Gastrocnemius medialis (tissue), 4 donors: ENCODE data around the gene TAOK3. TPM values are rescaled to one million over a fixed set of nuclear protein-coding genes. Genes with fewer than 3 reads are reported as not detected.

Experiments
- ATAC-seq, 2 donors: fragments of 150-250 bp; one replicate each; pipeline ENCODE4 v1.9.1; 2016
- DNase-seq, 2 donors: peaks; one replicate each; pipeline ENCODE4 v3.0.0-alpha.2; 2019
- H3K27ac ChIP-seq, 4 donors: fragments of 200-600 bp; sonication (generic); 1 replicate in 1 of 4; 2 replicates in 3 of 4; pipeline ENCODE4 v1.5.1; 2016 to 2018; ENCODE audit warnings: mild to moderate bottlenecking in 2 of 4, moderate library complexity in 1 of 4
- H3K27me3 ChIP-seq, 3 donors: fragments of 200-600 bp; sonication (generic) in 2 of 3; 1 replicate in 1 of 3; 2 replicates in 2 of 3; pipeline versions ENCODE4 v1.5.1 to v1.6.0; 2016 to 2019; ENCODE audit warnings: mild to moderate bottlenecking in 1 of 3, moderate library complexity in 1 of 3
- H3K36me3 ChIP-seq, 2 donors: fragments of 200-600 bp; sonication (generic) in 1 of 2; one replicate each; pipeline ENCODE4 v1.5.1; 2017 to 2018
- H3K4me1 ChIP-seq, 2 donors: fragments of 200-600 bp; sonication (generic) in 1 of 2; one replicate each; pipeline ENCODE4 v1.5.1; 2016 to 2017; ENCODE audit warnings: mild to moderate bottlenecking in 2 of 2
- H3K4me3 ChIP-seq, 4 donors: fragments of 200-600 bp; sonication (generic) in 3 of 4; 1 replicate in 1 of 4; 2 replicates in 3 of 4; pipeline ENCODE4 v1.5.1; 2016 to 2019; ENCODE audit warnings: mild to moderate bottlenecking in 2 of 4
- H3K9me3 ChIP-seq, 3 donors: fragments of 200-600 bp; sonication (generic) in 2 of 3; 1 replicate in 1 of 3; 2 replicates in 2 of 3; pipeline ENCODE4 v1.5.1; 2016 to 2019
- POLR2A ChIP-seq, 2 donors: fragments of 450-650 bp; IDR thresholded peaks; one replicate each; pipeline ENCODE4 v1.6.1; 2017; ENCODE audit warnings: antibody characterized with exemption in 2 of 2, mild to moderate bottlenecking in 2 of 2, moderate library complexity in 2 of 2
- in situ Hi-C, 4 donors: fragments of 200-750 bp; cut with MboI; loops; one replicate each; pipeline versions ENCODE4 v1.15.0 to v1.8.0; 2017; ENCODE audit warnings: low sequenced_read_pairs in 4 of 4
- intact Hi-C: fragments of 100-400 bp; cut with DNase I; formaldehyde crosslinking; loops from one replicate; pipeline ENCODE4 v1.15.1; 2023; ENCODE audit warnings: low total_unique reads
- total RNA-seq, 4 donors: library from RNA; depleted of rRNA; stranded (reverse); fragments of >200 nt; gene quantifications; one replicate each; pipeline versions ENCODE4 v1.1.0 to v1.2.3, GENCODE V29; 2016
- TF ChIP-seq, protein P1 (sequence below), 5 experiments: fragments of 450-650 bp in 3 of 5; fragments of 200-600 bp in 2 of 5; sonication (generic) in 2 of 5; IDR thresholded peaks in 4 of 5; conservative IDR thresholded peaks in 1 of 5; 1 replicate in 4 of 5; 2 replicates in 1 of 5; pipeline ENCODE4 v1.5.1; 2016 to 2019; ENCODE audit warnings: antibody characterized with exemption in 5 of 5, mild to moderate bottlenecking in 3 of 5, moderate library complexity in 3 of 5

TAOK3 gene
- 10 to 100 TPM; 13.5 to 24.5 (median 15.1) TPM for total RNA-seq

DNA sequence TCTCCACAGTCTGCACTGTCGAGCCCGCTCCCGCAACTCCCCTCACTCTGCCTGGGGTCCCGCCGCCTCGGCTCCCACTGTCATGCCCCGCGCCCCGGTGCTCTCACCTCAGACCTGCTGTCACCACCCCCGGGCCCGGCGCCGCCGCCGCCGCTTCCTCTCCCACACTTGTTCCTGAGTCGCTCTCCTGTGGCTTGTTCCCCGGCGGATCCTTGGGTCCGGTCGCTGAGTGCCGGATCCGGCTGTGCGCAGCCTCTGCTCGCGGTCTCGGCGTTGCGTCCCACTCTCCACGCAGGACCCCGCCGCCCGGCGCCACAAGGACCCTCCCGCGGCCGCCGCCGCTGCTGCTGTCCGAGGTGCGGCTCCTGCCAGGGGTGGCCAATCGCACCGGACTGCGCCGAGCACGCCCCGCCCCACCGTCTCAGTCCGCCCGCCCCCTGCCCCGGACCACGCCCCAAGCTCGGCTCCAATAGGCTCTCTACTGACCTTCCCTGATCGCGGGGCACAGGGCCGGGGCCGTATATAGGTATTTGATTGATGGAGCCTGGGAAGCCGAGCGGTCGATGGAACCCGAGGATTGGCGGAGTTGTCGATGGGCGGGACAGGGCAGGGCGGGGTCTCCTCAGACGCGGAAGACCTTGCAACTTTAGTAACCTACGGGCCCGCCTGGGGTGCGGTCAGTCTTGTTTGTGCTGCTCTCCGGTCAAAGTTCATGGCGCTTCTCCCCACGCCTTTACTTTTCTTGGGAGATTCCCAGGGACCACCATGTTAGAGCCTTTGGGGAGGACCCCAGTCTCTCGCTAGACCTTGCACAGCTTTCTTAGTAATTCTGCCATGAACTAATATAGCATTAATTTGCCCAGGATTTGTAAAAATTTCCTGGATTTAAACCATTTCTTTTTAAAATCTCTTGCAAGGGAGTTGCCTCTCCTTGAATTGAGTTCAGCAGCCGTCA is at the start of gene TAOK3:
TAOK3 (minus strand) TSS at position 367 of the 955 bp plus-strand sequence. CDS start 117,340 bp downstream, outside the sequence.
- intact Hi-C loops (loop anchor here (5.0 to 10.0 kb wide), 4 partner anchors 271 to 1832 kb away; partner anchors contain the start of genes HSPB8, RNFT2, RPLP0 and SPRING1), in situ Hi-C loops (loop anchor here in 1 of 4 donors (5.0 kb wide), 1 partner anchor 196 kb away; no protein-coding TSS in a partner anchor)
- Histone ChIP-seq H3K9me3 (no peaks in the 10 kb centered on the region), H3K4me3 (peak within 1 kb of the TSS; percentile 67 to 99 (median 96)), H3K4me1 (peaks cover 42 to 55% of the 10 kb centered on the region in 2 donors), H3K27me3 (no peaks in the 10 kb centered on the region), H3K27ac (peak within 1 kb of the TSS; percentile 91 to 98 (median 96)), H3K36me3 (no peaks in the 10 kb centered on the region)
- ATAC-seq, result peak; percentile 72 to 83
- DNase-seq, result peak; percentile 99 to 100
- peak; percentile 94 to 95 for TF ChIP-seq POLR2A (IDR thresholded peaks at IDR 0.05)
- TF ChIP-seq, protein P1, sequence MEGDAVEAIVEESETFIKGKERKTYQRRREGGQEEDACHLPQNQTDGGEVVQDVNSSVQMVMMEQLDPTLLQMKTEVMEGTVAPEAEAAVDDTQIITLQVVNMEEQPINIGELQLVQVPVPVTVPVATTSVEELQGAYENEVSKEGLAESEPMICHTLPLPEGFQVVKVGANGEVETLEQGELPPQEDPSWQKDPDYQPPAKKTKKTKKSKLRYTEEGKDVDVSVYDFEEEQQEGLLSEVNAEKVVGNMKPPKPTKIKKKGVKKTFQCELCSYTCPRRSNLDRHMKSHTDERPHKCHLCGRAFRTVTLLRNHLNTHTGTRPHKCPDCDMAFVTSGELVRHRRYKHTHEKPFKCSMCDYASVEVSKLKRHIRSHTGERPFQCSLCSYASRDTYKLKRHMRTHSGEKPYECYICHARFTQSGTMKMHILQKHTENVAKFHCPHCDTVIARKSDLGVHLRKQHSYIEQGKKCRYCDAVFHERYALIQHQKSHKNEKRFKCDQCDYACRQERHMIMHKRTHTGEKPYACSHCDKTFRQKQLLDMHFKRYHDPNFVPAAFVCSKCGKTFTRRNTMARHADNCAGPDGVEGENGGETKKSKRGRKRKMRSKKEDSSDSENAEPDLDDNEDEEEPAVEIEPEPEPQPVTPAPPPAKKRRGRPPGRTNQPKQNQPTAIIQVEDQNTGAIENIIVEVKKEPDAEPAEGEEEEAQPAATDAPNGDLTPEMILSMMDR (IDR thresholded peaks at IDR 0.05 in 4 of 5, conservative IDR thresholded peaks at IDR 0.05 in 1 of 5), result no peak

DNA sequence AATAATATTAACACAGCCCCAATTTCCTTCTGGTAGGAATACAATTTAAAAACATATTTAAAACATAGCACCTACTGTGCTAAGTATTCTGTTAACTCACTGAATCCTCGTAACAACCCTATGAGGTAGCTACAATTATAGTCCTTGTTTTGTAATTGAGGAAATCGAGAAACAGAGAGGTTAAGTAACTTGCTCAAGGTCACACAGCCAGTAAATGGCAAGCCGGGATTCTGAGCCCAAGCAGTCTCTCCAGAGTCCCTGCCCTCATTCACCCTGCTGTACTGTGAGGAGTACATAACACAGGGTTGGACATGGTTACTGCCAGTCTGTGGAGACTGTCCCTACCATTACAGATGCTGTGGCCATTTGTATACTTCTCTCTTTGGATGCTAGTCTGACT is 48.0 kb upstream of the TAOK3 start:
- TF ChIP-seq, protein P1 (IDR thresholded peaks at IDR 0.05 in 4 of 5, conservative IDR thresholded peaks at IDR 0.05 in 1 of 5), result no peak
- TF ChIP-seq POLR2A (IDR thresholded peaks at IDR 0.05), result no peak
- Histone ChIP-seq H3K9me3 (no peaks in the 10 kb centered on the region), H3K36me3 (peaks cover 0 to 18% of the 10 kb centered on the region in 2 donors), H3K4me1 (no peaks in the 10 kb centered on the region), H3K27me3 (no peaks in the 10 kb centered on the region), H3K27ac (no peak overlapping the region), H3K4me3 (no peak overlapping the region)
- intact Hi-C loops (no loop called here), in situ Hi-C loops (loop anchor here in 3 of 4 donors (25.0 kb wide), 2 partner anchors 617 to 992 kb away; no protein-coding TSS in a partner anchor)
- ATAC-seq, result no peak
- DNase-seq, result no peak

DNA sequence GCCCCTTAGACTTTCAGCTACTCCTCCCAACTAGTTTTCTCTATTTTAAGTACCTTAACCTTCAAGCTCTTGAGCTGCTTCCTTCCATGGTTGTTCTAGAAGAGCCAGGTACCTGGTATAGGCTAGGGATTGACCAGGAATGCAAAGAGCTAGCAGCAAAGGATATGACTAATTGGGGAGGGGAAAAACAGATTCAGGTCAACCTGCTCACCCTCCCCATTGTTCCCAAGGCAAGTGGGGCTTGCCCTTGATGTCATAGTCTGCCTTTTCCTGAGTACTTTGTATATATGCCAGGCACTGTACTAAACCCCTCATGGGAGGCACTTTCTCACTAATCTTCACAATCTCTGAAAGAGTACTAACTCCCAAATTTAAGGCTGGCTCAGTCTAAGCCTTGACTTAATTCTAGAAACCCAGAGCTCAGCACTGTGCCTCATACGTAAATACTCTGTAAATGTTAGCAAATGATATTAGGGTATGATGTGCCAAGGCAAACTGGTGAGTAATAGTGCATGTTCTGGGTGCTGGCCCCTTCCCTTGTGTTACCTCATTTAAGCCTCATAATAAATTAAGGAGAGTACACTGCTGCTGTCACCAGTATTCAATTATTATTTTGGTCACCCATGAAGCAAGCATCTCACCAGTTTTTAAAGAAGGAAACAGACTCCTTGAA is 45.8 kb upstream of the TAOK3 start:
- no peaks in the 10 kb centered on the region for H3K9me3 ChIP-seq
- intact Hi-C loops, result no loop called here
- peak overlapping the region in 1 of 4 donors; percentile 29 for H3K27ac ChIP-seq
- TF ChIP-seq, protein P1 (IDR thresholded peaks at IDR 0.05 in 4 of 5, conservative IDR thresholded peaks at IDR 0.05 in 1 of 5), result no peak
- no peak for TF ChIP-seq POLR2A (IDR thresholded peaks at IDR 0.05)
- no peak overlapping the region for H3K4me3 ChIP-seq
- no peaks in the 10 kb centered on the region for H3K27me3 ChIP-seq
- DNase-seq (no peak), ATAC-seq (peak; percentile 62 to 84)
- H3K4me1 ChIP-seq, result no peaks in the 10 kb centered on the region
- in situ Hi-C loops, result loop anchor here in 3 of 4 donors (25.0 kb wide), 2 partner anchors 619 to 994 kb away; no protein-coding TSS in a partner anchor
- H3K36me3 ChIP-seq, result peaks cover 10 to 39% of the 10 kb centered on the region in 2 donors

DNA sequence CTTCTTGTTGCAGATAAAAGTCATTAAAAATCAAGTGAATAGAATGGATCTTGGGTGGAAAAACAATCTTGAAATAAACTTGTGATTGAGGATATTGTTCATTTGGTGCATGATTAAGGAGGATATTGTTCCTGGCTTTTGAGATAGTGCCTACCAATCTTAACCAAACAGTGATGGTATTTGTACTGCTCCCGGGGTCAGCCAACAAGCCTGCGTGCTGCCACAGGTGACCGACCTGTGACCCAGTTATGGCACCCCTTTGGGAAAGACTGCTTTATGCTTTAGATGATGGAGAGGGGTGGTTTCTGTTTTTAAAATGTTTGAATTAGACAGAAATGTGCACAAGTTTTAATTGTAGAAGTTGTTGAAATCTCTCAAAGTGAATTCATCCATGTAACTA is 45.2 kb upstream of the TAOK3 start:
- Histone ChIP-seq H3K27ac (no peak overlapping the region), H3K27me3 (no peaks in the 10 kb centered on the region), H3K4me1 (no peaks in the 10 kb centered on the region), H3K4me3 (no peak overlapping the region), H3K36me3 (peaks cover 10 to 44% of the 10 kb centered on the region in 2 donors), H3K9me3 (no peaks in the 10 kb centered on the region)
- intact Hi-C loops, result no loop called here
- in situ Hi-C loops, result loop anchor here in 3 of 4 donors (25.0 kb wide), 2 partner anchors 619 to 994 kb away; no protein-coding TSS in a partner anchor
- ATAC-seq, result no peak
- TF ChIP-seq, protein P1 (IDR thresholded peaks at IDR 0.05 in 4 of 5, conservative IDR thresholded peaks at IDR 0.05 in 1 of 5), result no peak
- no peak for TF ChIP-seq POLR2A (IDR thresholded peaks at IDR 0.05)
- DNase-seq, result no peak
